OCI-LY1 (cell line): ENCODE results near the gene ZBTB7C.

Experiments used
- H2AFZ ChIP-seq: fragments of 200-600 bp; sonication (generic), shearing (Covaris generic); 2 replicates; pipeline ENCODE4 v1.6.0; 2014; ENCODE audit warnings: antibody characterized with exemption, mild to moderate bottlenecking, low read length
- H3F3A ChIP-seq: fragments of 200-600 bp; sonication (generic), shearing (Covaris generic); 2 replicates; pipeline ENCODE4 v1.6.0; 2014; ENCODE audit warnings: mild to moderate bottlenecking, antibody characterized with exemption, low read length, moderate library complexity; ENCODE audit not compliant: insufficient read depth
- H3K27ac ChIP-seq: fragments of 200-600 bp; sonication (generic); 2 replicates; pipeline ENCODE4 v1.5.1; 2014; ENCODE audit warnings: low read length, mixed run types, mild to moderate bottlenecking, low read depth; ENCODE audit not compliant: poor library complexity, severe bottlenecking
- H3K27me3 ChIP-seq: fragments of 200-600 bp; sonication (generic); 2 replicates; pipeline ENCODE4 v1.6.0; 2014; ENCODE audit warnings: antibody characterized with exemption, mild to moderate bottlenecking, low read length, moderate library complexity; ENCODE audit not compliant: insufficient read depth
- H3K36me3 ChIP-seq: fragments of 200-600 bp; sonication (generic); 2 replicates; pipeline ENCODE4 v1.6.1; 2014; ENCODE audit warnings: mild to moderate bottlenecking, antibody characterized with exemption, low read length, moderate library complexity, mixed read lengths; ENCODE audit not compliant: insufficient read depth
- H3K4me1 ChIP-seq: fragments of 200-600 bp; sonication (generic); 2 replicates; pipeline ENCODE4 v1.5.1; 2014; ENCODE audit warnings: mild to moderate bottlenecking, low read length, moderate library complexity; ENCODE audit not compliant: insufficient read depth, severe bottlenecking
- H3K4me2 ChIP-seq: fragments of 200-600 bp; sonication (generic), shearing (Covaris generic); 2 replicates; pipeline ENCODE4 v1.6.1; 2014; ENCODE audit warnings: low read length
- H3K4me3 ChIP-seq: fragments of 200-600 bp; sonication (generic); 2 replicates; pipeline ENCODE4 v1.5.1; 2014; ENCODE audit warnings: low read length, low read depth, mild to moderate bottlenecking, mixed read lengths; ENCODE audit not compliant: poor library complexity, severe bottlenecking
- H3K79me2 ChIP-seq: fragments of 200-600 bp; shearing (Covaris generic); 2 replicates; pipeline ENCODE4 v1.6.1; 2016; ENCODE audit warnings: mixed run types, low read length, mixed read lengths; ENCODE audit not compliant: insufficient read depth
- H3K9ac ChIP-seq: fragments of 200-600 bp; sonication (generic), shearing (Covaris generic); 2 replicates; pipeline ENCODE4 v1.6.1; 2014; ENCODE audit warnings: mild to moderate bottlenecking, low read length, mixed read lengths
- H3K9me2 ChIP-seq: fragments of 200-600 bp; sonication (generic), shearing (Covaris generic); 2 replicates; pipeline ENCODE4 v1.6.1; 2014; ENCODE audit warnings: low read depth, mild to moderate bottlenecking, low read length, mixed read lengths
- H3K9me3 ChIP-seq: fragments of 200-600 bp; shearing (Covaris generic); 2 replicates; pipeline ENCODE4 v1.6.1; 2014; ENCODE audit warnings: low read length, mixed read lengths
- H4K20me1 ChIP-seq: fragments of 200-600 bp; sonication (generic), shearing (Covaris generic); 2 replicates; pipeline ENCODE4 v1.6.0; 2016; ENCODE audit warnings: mild to moderate bottlenecking, low read length; ENCODE audit not compliant: insufficient read depth
- EZH2 ChIP-seq: fragments of 200-600 bp; sonication (generic), shearing (Covaris generic); IDR thresholded peaks from 2 replicates; pipeline ENCODE4 v1.8.0; 2017; ENCODE audit warnings: borderline replicate concordance, mixed run types, mild to moderate bottlenecking, antibody characterized with exemption, low read length, moderate library complexity, mixed read lengths
- TF ChIP-seq, protein P1 (sequence below): fragments of 200-600 bp; sonication (generic), shearing (Covaris generic); IDR thresholded peaks from 2 replicates; pipeline ENCODE4 v1.5.1; 2017; ENCODE audit warnings: mild to moderate bottlenecking, antibody characterized with exemption, low read length, moderate library complexity, mixed read lengths

ZBTB7C gene

DNA sequence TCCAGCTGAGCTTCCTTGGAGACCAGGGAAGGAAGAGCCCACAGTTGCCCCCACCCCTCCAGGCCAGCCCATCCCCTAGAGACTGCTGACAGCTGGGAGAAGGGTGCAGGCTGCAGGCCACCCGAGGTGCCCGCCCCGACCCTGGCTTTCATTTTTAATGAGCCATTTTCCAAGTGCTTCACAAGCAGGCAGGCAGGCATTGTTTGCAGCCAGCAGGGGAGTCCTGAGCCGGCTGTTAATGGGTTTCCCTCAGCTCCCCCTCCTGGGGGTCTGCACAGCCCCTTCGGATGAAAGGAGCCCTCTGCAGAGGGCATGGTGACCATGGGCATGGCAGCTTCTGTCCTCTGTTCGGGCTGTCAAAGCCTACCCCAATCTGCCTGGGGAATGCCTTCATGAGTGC lies 94.5 kb downstream of the ZBTB7C start:
- H3K4me2 ChIP-seq: no peak overlapping the region
- H3K9me3 ChIP-seq: no peaks in the 10 kb centered on the region
- TF ChIP-seq EZH2: no peak
- TF ChIP-seq, protein P1, sequence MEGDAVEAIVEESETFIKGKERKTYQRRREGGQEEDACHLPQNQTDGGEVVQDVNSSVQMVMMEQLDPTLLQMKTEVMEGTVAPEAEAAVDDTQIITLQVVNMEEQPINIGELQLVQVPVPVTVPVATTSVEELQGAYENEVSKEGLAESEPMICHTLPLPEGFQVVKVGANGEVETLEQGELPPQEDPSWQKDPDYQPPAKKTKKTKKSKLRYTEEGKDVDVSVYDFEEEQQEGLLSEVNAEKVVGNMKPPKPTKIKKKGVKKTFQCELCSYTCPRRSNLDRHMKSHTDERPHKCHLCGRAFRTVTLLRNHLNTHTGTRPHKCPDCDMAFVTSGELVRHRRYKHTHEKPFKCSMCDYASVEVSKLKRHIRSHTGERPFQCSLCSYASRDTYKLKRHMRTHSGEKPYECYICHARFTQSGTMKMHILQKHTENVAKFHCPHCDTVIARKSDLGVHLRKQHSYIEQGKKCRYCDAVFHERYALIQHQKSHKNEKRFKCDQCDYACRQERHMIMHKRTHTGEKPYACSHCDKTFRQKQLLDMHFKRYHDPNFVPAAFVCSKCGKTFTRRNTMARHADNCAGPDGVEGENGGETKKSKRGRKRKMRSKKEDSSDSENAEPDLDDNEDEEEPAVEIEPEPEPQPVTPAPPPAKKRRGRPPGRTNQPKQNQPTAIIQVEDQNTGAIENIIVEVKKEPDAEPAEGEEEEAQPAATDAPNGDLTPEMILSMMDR: no peak
- no peaks in the 10 kb centered on the region for H3K36me3 ChIP-seq
- no peaks in the 10 kb centered on the region for H4K20me1 ChIP-seq
- H3K79me2 ChIP-seq: no peaks in the 10 kb centered on the region
- no peaks in the 10 kb centered on the region for H3K9me2 ChIP-seq
- H3K27ac ChIP-seq: no peak overlapping the region
- H3K4me1 ChIP-seq: no peaks in the 10 kb centered on the region
- no peak overlapping the region for H3K4me3 ChIP-seq
- H2AFZ ChIP-seq: no peak overlapping the region
- no peaks in the 10 kb centered on the region for H3K27me3 ChIP-seq
- no peak overlapping the region for H3K9ac ChIP-seq
- H3F3A ChIP-seq: no peaks in the 10 kb centered on the region

DNA sequence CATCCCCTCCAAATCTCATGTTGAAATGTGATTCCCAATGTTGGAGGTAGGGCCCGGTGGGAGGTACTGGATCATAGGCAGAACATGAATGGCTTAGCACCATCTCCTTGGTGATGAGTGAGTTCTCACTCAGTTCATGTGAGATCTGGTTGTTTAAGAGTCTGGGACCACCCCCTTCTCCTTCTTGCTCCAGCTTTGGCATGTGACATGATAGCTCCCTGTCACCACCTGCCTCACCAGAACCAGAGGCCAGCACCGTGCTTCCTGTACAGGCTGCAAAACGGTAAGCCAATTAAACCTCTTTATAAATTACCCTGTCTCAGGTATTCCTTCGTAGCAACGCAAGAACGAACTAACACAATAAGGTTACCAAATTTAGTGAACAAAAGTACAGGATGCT lies 95.4 kb downstream of the ZBTB7C start:
- Histone ChIP-seq H3K4me3 (no peak overlapping the region), H3K9me3 (no peaks in the 10 kb centered on the region), H3K36me3 (no peaks in the 10 kb centered on the region), H3K9me2 (no peaks in the 10 kb centered on the region), H2AFZ (no peak overlapping the region), H3K27ac (no peak overlapping the region), H3F3A (no peaks in the 10 kb centered on the region), H3K79me2 (no peaks in the 10 kb centered on the region), H3K4me1 (no peaks in the 10 kb centered on the region), H3K27me3 (no peaks in the 10 kb centered on the region), H3K9ac (no peak overlapping the region), H3K4me2 (no peak overlapping the region), H4K20me1 (no peaks in the 10 kb centered on the region)
- no peak for TF ChIP-seq EZH2
- TF ChIP-seq, protein P1: no peak

DNA sequence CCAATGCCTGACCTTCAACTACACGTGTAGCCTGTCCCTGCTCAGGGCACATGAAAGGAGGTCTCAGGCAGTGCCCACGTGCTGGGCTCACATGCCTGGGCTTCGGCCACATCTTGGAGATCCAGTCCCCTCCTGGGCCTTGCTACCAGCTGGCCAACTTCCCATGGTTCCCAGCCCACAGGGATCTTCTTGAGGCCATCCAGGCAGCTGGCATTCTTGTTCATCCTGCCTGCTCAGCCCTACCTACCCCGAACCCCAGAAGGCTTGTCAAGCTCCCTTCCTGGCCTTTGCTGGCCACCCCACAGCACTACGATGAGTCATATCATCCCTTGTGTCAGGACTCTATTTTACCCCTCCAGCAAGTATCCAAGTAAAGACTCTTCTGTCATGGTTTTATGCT lies 97.1 kb downstream of the ZBTB7C start:
- Histone ChIP-seq H2AFZ (no peak overlapping the region), H3K27me3 (no peaks in the 10 kb centered on the region; the same call in 1 of the 2 replicates), H4K20me1 (no peaks in the 10 kb centered on the region), H3F3A (no peaks in the 10 kb centered on the region), H3K4me1 (no peaks in the 10 kb centered on the region), H3K9me2 (no peaks in the 10 kb centered on the region), H3K9me3 (no peaks in the 10 kb centered on the region), H3K36me3 (no peaks in the 10 kb centered on the region), H3K4me2 (no peak overlapping the region), H3K4me3 (no peak overlapping the region), H3K79me2 (no peaks in the 10 kb centered on the region), H3K27ac (no peak overlapping the region), H3K9ac (no peak overlapping the region)
- no peak for TF ChIP-seq EZH2
- TF ChIP-seq, protein P1: no peak
